ENCODE measurements around the gene CTSF. TPM values are rescaled to one million over a fixed set of nuclear protein-coding genes. Genes with fewer than 3 reads are reported as not detected.
"Not testable (repeated sequence)": the region's sequence is repeated elsewhere in the genome, so short reads cannot be mapped to it uniquely, and the experiment has no call there.

The CTSF gene
- total RNA-seq, 2 experiments from 2014 or later: 3.7 to 4.3 TPM

DNA sequence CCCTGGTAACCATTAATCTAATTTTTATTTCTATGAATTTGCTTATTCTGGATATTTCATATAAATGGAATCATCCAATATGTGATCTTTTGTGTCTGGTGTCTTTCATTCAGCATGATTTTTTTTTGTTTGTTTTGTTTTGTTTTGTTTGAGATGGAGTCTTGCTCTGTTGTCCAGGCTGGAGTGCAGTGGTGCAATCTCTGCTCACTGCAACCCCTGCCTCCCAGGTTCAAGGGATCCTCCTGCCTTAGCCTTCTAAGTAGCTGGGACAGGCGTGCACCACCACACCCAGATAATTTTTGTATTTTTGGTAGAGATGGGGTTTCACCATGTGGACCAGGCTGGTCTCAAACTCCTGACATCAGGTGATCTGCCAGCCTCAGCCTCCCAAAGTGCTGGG lies 17.0 kb upstream of the CTSF start:
- H3K36me3 Mint-ChIP-seq (ENCODE audit: low read depth); DNase-seq; H3K9me3 Mint-ChIP-seq; H3K27ac Mint-ChIP-seq; H3K4me3 Mint-ChIP-seq; POLR2A ChIA-PET; H3K4me1 Mint-ChIP-seq; H3K27me3 Mint-ChIP-seq: not testable (repeated sequence)
- CTCF ChIA-PET: interaction anchor here (1.1 kb wide), 1 partner anchor 92 kb away, joined by 3 read pairs; the partner anchor contains the start of gene RBM4B

DNA sequence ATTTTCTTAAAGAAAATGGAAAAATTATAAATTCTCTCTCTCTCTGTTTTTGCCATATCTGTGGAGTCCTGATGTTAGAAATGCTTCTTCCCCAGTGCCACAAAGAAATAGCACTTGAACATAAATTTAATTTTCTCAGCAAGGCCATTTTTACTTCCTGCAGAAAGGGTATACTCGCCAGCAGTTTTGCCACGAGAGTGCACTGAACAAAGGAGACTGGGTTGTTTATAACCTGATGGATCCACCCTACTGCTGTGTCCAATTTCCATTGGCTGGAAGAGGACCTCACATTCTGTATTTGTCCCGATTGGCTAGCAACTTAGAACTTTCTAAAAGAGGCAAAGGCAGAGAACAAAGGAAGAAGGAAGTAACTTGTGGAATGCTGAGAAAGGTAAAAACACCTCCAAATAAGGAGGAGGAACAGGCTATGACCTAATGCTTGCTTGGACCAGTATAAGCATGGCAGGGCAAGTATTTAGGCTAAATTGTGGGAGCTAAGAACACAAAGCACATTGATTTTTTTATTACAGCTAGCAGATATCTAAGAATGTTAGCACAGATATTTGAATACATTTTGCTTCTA lies 14.2 kb upstream of the CTSF start:
- H3K27me3 Mint-ChIP-seq; CTCF ChIA-PET; H3K4me1 Mint-ChIP-seq; H3K27ac Mint-ChIP-seq; H3K9me3 Mint-ChIP-seq; POLR2A ChIA-PET; DNase-seq; H3K36me3 Mint-ChIP-seq (ENCODE audit: low read depth); H3K4me3 Mint-ChIP-seq: not testable (repeated sequence)

DNA sequence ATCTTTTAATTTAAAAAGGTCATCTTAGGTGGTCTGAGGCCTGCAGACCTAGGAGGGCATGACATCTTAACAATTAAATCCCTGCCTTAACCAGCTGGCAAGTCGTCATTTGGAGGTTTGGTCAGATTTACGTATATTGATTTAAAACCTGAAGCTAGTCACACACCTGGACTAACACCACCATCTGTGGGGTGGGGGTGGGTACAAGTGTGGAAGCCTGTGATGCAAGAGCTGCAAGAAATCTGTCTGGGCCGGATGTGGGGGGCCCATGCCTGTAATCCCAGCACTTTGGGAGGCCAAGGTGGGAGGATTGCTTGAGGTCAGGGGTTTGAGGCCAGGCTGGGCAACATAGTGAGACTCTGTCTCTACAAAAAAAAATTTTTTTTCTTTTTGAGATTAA lies 12.9 kb upstream of the CTSF start:
- Mint-ChIP-seq H3K4me3 (no peak overlapping the region), H3K27ac (no peak overlapping the region), H3K4me1 (peaks cover 5% of the 10 kb centered on the region), H3K9me3 (peaks cover 5% of the 10 kb centered on the region), H3K27me3 (peaks cover 6% of the 10 kb centered on the region), H3K36me3 (ENCODE audit: low read depth) (peaks cover 2% of the 10 kb centered on the region)
- no peak for DNase-seq
- POLR2A ChIA-PET: interaction anchor here (1.6 kb wide), 1 partner anchor 96 kb away, joined by 10 read pairs; the partner anchor contains the start of gene RBM4B
- CTCF ChIA-PET: interaction anchor here (0.9 to 1.8 kb wide), 7 partner anchors 9 to 101 kb away, joined by 3 to 16 read pairs (median 5); partner anchors contain the start of genes ACTN3, CCDC87, CCS and RBM4B

DNA sequence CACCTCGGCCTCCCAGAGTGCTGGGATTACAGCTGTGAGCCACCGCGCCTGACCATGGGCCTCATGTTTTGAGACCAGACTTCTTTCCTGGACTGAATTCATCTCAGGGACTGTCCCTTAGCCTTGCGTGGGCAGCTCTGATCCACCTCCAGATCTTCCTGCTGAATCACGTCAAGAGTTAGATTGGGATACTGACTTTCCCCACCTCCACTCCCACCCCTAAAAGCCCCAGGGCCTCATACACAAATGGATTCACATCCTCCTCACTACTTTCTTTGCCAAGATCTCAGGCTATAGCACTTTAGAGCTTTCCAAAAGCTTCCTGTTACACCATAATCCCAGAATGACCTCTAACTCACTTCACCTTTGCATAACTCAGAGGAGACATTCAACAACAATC lies 12.4 kb upstream of the CTSF start:
- H3K9me3 Mint-ChIP-seq: peaks cover 5% of the 10 kb centered on the region
- H3K36me3 Mint-ChIP-seq (ENCODE audit: low read depth): peaks cover 2% of the 10 kb centered on the region
- POLR2A ChIA-PET: interaction anchor here (1.6 kb wide), 1 partner anchor 97 kb away, joined by 10 read pairs; the partner anchor contains the start of gene RBM4B
- DNase-seq: no peak
- peaks cover 7% of the 10 kb centered on the region for H3K27me3 Mint-ChIP-seq
- H3K4me3 Mint-ChIP-seq: no peak overlapping the region
- peaks cover 5% of the 10 kb centered on the region for H3K4me1 Mint-ChIP-seq
- CTCF ChIA-PET: interaction anchor here (0.9 to 1.8 kb wide), 7 partner anchors 10 to 102 kb away, joined by 3 to 16 read pairs (median 5); partner anchors contain the start of genes ACTN3, CCDC87, CCS and RBM4B
- no peak overlapping the region for H3K27ac Mint-ChIP-seq

DNA sequence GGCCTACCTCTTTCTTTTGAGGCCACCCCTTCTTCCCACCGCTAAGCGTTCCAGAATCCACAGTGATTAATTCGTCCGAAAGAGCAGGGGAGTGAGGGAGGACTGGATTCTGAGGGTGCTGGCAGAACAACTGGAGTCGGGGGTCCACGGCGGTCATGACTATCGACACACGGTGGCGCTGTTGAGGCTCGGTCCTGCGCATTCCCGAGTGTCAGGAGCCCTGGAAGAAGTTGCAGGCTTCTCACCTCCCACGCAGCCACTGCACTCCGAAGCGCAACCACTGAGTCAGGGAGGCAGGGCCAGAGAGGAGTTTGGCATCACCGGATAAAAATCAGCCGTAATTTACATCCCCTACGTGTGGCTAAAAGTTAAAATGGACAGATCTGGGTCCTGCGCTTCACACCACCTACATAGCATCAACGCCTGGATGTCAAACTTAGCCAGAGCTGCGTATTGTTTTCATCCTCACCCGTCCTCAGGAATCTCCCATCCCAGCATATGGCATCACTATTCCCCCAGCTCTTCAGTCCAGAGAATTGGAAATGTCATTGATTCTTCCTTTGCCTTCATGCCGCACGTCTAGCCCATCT lies 10.7 kb upstream of the CTSF start:
- POLR2A ChIA-PET: interaction anchor here (0.9 to 1.2 kb wide), 2 partner anchors 38 to 98 kb away, joined by 5 to 12 read pairs; partner anchors contain the start of genes RBM14 and RBM4B
- peak; percentile 71 for DNase-seq
- H3K9me3 Mint-ChIP-seq: peaks cover 5% of the 10 kb centered on the region

DNA sequence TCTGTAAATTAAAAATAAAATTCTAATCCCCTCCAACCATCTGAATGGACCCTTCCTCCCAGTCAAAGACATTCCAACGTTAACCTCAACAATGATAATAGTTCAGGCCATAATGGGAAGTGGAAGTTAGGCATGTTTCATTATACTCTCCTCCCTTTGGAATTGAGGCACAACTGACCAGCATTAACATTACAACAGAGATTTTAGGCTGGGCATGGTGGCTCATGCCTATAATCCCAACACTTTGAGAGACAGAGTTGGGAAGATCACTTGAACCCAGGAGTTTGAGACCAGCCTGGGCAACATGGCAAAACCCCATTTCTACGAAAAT lies 2.4 kb upstream of the CTSF start:
- Mint-ChIP-seq H3K36me3 (ENCODE audit: low read depth) (no peaks in the 10 kb centered on the region), H3K4me1 (peaks cover 4% of the 10 kb centered on the region), H3K27me3 (peaks cover 26% of the 10 kb centered on the region), H3K9me3 (no peaks in the 10 kb centered on the region), H3K4me3 (no peak overlapping the region), H3K27ac (no peak overlapping the region)
- ChIA-PET CTCF (no interaction called here), POLR2A (no interaction called here)
- no peak for DNase-seq

More for the DNA sequence above, 10.7 kb upstream of the CTSF start:
- H3K4me3 Mint-ChIP-seq: no peak overlapping the region
- CTCF ChIA-PET: interaction anchor here (0.7 to 4.9 kb wide), 7 partner anchors 10 to 99 kb away, joined by 3 to 90 read pairs (median 3); partner anchors contain the start of genes CCDC87, CCS and RBM4B
- H3K27me3 Mint-ChIP-seq: peaks cover 12% of the 10 kb centered on the region
- H3K4me1 Mint-ChIP-seq: peaks cover 5% of the 10 kb centered on the region
- peaks cover 2% of the 10 kb centered on the region for H3K36me3 Mint-ChIP-seq (ENCODE audit: low read depth)
- H3K27ac Mint-ChIP-seq: no peak overlapping the region

DNA sequence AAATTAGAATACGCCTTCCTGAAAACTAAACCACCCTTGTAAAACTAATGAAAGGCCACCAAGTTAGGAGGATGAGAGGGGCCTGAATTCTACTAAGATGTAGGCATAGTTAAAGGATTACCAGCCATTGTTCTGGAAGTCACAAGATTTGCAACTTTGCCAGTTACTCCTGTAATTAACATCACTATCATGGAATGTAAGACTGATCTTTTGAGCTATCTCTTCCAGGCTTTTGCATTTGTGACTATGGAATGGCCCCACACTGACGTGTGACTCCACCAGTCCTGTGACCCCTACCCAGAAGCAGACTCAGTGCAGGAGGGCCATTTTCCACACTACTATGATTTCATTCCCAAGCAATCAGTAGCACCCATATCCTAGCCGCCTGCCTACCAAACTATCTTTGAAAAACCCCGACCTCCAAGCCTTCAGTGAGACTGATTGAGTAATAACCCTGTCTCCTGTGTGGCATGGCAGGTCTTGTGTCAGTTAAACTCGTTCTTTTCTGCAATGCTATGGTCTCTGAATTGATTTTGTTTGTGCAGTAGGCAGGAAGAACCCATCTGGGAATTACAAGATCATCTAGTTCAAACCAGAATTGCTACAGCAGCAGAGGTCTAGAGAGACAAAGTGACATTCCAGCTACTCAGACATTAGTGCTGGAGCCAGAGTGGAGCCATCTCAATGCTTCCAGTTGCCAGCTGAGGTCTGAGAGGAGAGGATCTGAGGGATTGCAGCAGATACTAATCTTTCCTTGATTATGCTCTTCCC lies 1.9 kb upstream of the CTSF start:
- Mint-ChIP-seq H3K4me1 (peaks cover 4% of the 10 kb centered on the region), H3K4me3 (no peak overlapping the region), H3K27me3 (peaks cover 26% of the 10 kb centered on the region), H3K9me3 (no peaks in the 10 kb centered on the region), H3K27ac (no peak overlapping the region), H3K36me3 (ENCODE audit: low read depth) (no peaks in the 10 kb centered on the region)
- DNase-seq: no peak
- POLR2A ChIA-PET: interaction anchor here (0.7 to 1.5 kb wide), 3 partner anchors 15 to 290 kb away, joined by 3 to 5 read pairs (median 4); partner anchors contain the start of genes ACTN3 and ZDHHC24
- CTCF ChIA-PET: interaction anchor here (1.4 to 1.6 kb wide), 2 partner anchors 9 to 108 kb away, joined by 4 to 8 read pairs; partner anchors contain the start of gene RBM4B

DNA sequence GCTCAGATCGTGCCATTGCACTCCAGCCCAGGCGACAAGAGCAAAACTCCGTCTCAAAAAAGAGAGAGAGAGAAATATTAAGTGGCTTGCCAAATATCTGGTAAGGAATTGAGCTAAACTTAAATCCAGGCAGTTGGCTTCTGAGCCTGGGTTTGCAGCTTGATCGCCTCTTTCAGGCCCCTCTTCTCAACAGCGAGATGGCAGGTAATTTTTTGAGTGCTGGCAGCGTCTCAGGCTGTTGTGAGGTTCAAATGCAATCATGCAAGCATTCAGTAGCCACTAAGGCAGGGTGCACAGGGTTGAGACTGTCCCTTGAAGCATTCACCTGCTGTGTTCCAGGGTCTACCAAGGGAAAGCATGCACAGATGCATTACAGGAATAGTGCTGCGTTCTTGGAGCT lies 670 bp upstream of the CTSF start:
- peaks cover 4% of the 10 kb centered on the region for H3K4me1 Mint-ChIP-seq
- ChIA-PET CTCF (interaction anchor here (1.1 to 1.6 kb wide), 4 partner anchors 9 to 151 kb away, joined by 3 to 8 read pairs (median 6); partner anchors contain the start of gene RBM4B), POLR2A (interaction anchor here (1.5 to 1.7 kb wide), 5 partner anchors 14 to 108 kb away, joined by 3 to 7 read pairs (median 4); partner anchors contain the start of genes ACTN3, RBM14 and ZDHHC24)
- H3K9me3 Mint-ChIP-seq: no peaks in the 10 kb centered on the region
- H3K36me3 Mint-ChIP-seq (ENCODE audit: low read depth): no peaks in the 10 kb centered on the region
- no peak overlapping the region for H3K27ac Mint-ChIP-seq
- no peak overlapping the region for H3K4me3 Mint-ChIP-seq
- DNase-seq: no peak
- peaks cover 22% of the 10 kb centered on the region for H3K27me3 Mint-ChIP-seq

DNA sequence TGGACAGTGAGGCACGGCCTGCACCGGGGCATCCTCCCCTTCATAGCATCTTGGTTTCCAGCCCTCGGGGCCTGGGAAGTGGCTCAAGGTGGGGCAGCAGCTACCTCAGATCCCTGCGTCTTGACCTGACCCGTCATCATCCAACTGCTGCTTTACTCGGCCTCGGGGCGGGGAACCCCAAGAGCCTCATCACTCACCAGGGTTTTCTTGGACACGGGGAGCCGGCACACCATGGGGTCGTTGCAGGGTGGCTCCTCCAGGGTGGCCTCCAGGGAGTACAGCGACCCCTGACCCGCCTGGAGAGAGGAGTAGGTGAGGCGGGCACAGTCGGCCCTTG lies 651 bp downstream of the CTSF start:
- POLR2A ChIA-PET: interaction anchor here (1.4 to 1.7 kb wide), 3 partner anchors 52 to 109 kb away, joined by 3 to 4 read pairs (median 3); no protein-coding TSS in a partner anchor

DNA sequence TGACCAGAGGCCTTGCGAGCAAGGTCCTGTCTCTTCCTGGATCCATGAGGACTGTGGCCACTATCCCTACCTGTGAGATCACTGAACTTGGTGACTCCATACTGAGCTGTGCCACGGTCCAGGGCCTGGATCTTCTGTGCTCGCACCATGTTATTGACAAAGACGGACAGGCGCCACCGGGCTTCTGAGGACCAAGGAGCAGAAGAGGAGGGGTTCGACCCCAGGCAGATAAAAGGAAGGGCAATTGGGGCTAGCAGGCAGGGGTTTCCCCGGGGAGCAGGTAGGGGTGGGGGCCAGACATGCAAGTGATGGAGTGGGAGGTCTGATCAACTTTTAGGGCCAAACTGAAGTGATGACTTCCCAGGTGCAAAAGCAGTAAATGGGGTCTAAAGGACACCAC lies 2.2 kb downstream of the CTSF start:
- DNase-seq: no peak
- Mint-ChIP-seq H3K27me3 (peaks cover 17% of the 10 kb centered on the region), H3K27ac (no peak overlapping the region), H3K4me1 (peaks cover 4% of the 10 kb centered on the region), H3K4me3 (no peak overlapping the region), H3K36me3 (ENCODE audit: low read depth) (no peaks in the 10 kb centered on the region), H3K9me3 (no peaks in the 10 kb centered on the region)
- ChIA-PET CTCF (no interaction called here), POLR2A (no interaction called here)

More for the DNA sequence above, 651 bp downstream of the CTSF start:
- H3K27ac Mint-ChIP-seq: no peak overlapping the region
- peaks cover 4% of the 10 kb centered on the region for H3K4me1 Mint-ChIP-seq
- peak overlapping the region; percentile 66 for H3K4me3 Mint-ChIP-seq
- no peaks in the 10 kb centered on the region for H3K36me3 Mint-ChIP-seq (ENCODE audit: low read depth)
- CTCF ChIA-PET: interaction anchor here (1.3 kb wide), 1 partner anchor 12 kb away, joined by 3 read pairs; no protein-coding TSS in a partner anchor
- peaks cover 17% of the 10 kb centered on the region for H3K27me3 Mint-ChIP-seq
- no peaks in the 10 kb centered on the region for H3K9me3 Mint-ChIP-seq
- DNase-seq: no peak

DNA sequence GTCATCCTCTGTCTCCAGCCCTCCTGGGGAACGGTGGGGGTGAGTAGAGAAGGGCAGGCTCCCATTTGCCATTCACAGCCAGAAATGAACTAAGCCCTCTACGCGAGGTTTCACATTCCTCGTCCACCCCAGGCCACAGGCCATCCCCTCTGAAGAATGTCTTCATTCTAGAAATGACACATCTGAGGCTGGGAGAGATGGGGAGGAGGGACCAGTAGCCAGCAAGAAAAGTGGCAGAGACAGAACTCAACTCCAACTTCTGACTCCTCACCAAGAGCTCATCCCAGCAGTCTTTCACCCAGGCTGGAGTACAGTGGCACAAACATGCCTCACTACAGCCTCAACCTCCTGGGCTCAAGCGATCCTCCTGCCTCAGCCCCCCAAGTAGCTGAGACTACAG lies 3.4 kb downstream of the CTSF start:
- Mint-ChIP-seq H3K4me3 (no peak overlapping the region), H3K27me3 (peaks cover 17% of the 10 kb centered on the region), H3K4me1 (peaks cover 4% of the 10 kb centered on the region), H3K36me3 (ENCODE audit: low read depth) (no peaks in the 10 kb centered on the region), H3K9me3 (no peaks in the 10 kb centered on the region), H3K27ac (no peak overlapping the region)
- POLR2A ChIA-PET: no interaction called here
- CTCF ChIA-PET: no interaction called here
- no peak for DNase-seq

DNA sequence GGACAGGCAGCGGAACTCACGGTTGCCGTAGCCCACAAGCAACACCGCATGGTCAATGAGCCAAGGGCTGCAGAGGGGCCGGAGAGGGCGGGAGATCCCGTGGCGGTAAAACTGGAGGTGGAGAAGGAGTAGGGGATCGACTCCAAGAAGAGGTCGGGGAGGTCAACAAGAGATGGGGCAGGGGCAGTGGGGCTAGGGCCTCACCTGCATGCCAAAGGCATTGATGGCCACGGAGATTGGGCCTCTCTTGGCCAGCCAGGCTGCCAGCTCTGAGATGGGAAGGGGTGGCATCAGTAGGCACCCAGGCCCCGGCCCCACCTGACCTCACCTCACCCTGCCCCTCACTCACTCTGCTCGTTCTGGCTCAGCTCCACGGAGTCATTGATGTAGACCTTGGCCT lies 3.9 kb downstream of the CTSF start:
- Mint-ChIP-seq H3K4me1 (peaks cover 4% of the 10 kb centered on the region), H3K27ac (no peak overlapping the region), H3K27me3 (peaks cover 17% of the 10 kb centered on the region), H3K36me3 (ENCODE audit: low read depth) (no peaks in the 10 kb centered on the region), H3K4me3 (no peak overlapping the region), H3K9me3 (no peaks in the 10 kb centered on the region)
- ChIA-PET CTCF (no interaction called here), POLR2A (no interaction called here)
- no peak for DNase-seq

DNA sequence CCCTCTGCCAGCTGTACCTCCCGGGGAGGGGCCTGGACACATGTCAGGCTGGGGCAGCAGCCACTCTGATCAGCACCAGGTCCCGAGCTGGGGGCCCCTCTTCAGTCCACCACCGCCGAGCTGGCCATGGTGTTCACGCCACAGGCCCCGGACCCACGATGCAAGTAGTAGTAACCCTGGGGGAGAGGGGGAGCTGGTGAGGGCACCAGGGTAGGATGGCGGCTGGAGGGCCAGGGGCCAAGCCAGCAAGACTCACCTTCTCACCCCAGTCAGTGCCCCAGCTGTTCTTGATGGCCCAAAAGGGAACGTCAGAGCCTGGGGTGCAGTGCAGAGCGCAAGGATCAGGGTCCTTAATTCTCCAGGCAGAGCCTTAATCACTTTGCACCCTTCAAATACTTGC lies 4.6 kb downstream of the CTSF start:
- no peaks in the 10 kb centered on the region for H3K36me3 Mint-ChIP-seq (ENCODE audit: low read depth)
- DNase-seq: no peak
- no peak overlapping the region for H3K27ac Mint-ChIP-seq
- H3K27me3 Mint-ChIP-seq: peaks cover 14% of the 10 kb centered on the region
- no peaks in the 10 kb centered on the region for H3K9me3 Mint-ChIP-seq
- ChIA-PET CTCF (interaction anchor here (0.5 kb wide), 1 partner anchor 48 kb away, joined by 4 read pairs; no protein-coding TSS in a partner anchor), POLR2A (interaction anchor here (1.1 kb wide), 1 partner anchor 74 kb away, joined by 3 read pairs; no protein-coding TSS in a partner anchor)
- H3K4me1 Mint-ChIP-seq: peaks cover 4% of the 10 kb centered on the region
- H3K4me3 Mint-ChIP-seq: no peak overlapping the region

All from activated CD4-positive, alpha-beta memory T cell treated with anti-CD3 and anti-CD28 coated beads, Interleukin-2, amount 10 ng/mL, durations not matched to agents 7 days and 5 days (primary cell).